SJCRH30 (cell line): ENCODE data around the gene FGF9. TPM values are rescaled to one million over a fixed set of nuclear protein-coding genes. Genes with fewer than 3 reads are reported as not detected.

Source experiments
- DNase-seq, 2 experiments: peaks; one replicate each; pipeline ENCODE4 v3.0.0-alpha.2; 2015 to 2020
- H3K27ac ChIP-seq: fragments of 250-450 bp; sonication (Bioruptor Pico); 2 replicates; pipeline ENCODE4 v1.5.1; 2020; ENCODE audit warnings: mild to moderate bottlenecking, moderate library complexity
- H3K27me3 ChIP-seq: fragments of 250-450 bp; sonication (Bioruptor Pico); 2 replicates; pipeline ENCODE4 v1.5.1; 2020; ENCODE audit warnings: mild to moderate bottlenecking, moderate library complexity
- H3K36me3 ChIP-seq: fragments of 250-450 bp; sonication (Bioruptor Pico); 2 replicates; pipeline ENCODE4 v1.5.1; 2020; ENCODE audit warnings: mild to moderate bottlenecking, moderate library complexity
- H3K4me1 ChIP-seq: fragments of 250-450 bp; sonication (Bioruptor Pico); 2 replicates; pipeline ENCODE4 v1.5.1; 2020; ENCODE audit warnings: mild to moderate bottlenecking, moderate library complexity
- H3K4me3 ChIP-seq: fragments of 250-450 bp; sonication (Bioruptor Pico); 2 replicates; pipeline ENCODE4 v1.5.1; 2020; ENCODE audit warnings: mild to moderate bottlenecking, moderate library complexity
- H3K9me3 ChIP-seq: fragments of 250-450 bp; sonication (Bioruptor Pico); replicated peaks from 2 replicates; pipeline ENCODE4 v1.5.1; 2020; ENCODE audit warnings: mild to moderate bottlenecking, moderate library complexity
- total RNA-seq: library from RNA; depleted of rRNA; stranded (reverse); fragments of >200 nt; shearing (Covaris generic); gene quantifications from 2 replicates; pipeline ENCODE4 v1.2.3, GENCODE V29; 2014

The FGF9 gene
- total RNA-seq, 1 experiment from 2014 or later: 0.04 TPM

- no peak overlapping the region for H3K4me3 ChIP-seq
- no peaks in the 10 kb centered on the region; the same call in 1 of the 2 replicates for H3K9me3 ChIP-seq
- no peaks in the 10 kb centered on the region for H3K36me3 ChIP-seq
- DNase-seq: no peak
- peaks cover 4% of the 10 kb centered on the region for H3K4me1 ChIP-seq
- no peak overlapping the region for H3K27ac ChIP-seq
- no peaks in the 10 kb centered on the region for H3K27me3 ChIP-seq
Measured at GRCh38 chr13:21685485-21686064, 14.7 kb downstream of the FGF9 start.

- 0 out of 2 replicates have a peak, but pooled peaks cover 4% of the 10 kb centered on the region for H3K27me3 ChIP-seq
- H3K4me1 ChIP-seq: peaks cover 4% of the 10 kb centered on the region
- H3K9me3 ChIP-seq: no peaks in the 10 kb centered on the region
- no peak for DNase-seq
- no peaks in the 10 kb centered on the region for H3K36me3 ChIP-seq
- no peak overlapping the region for H3K27ac ChIP-seq
- no peak overlapping the region for H3K4me3 ChIP-seq
Measured at GRCh38 chr13:21686751-21687391, 16.0 kb downstream of the FGF9 start.

DNA sequence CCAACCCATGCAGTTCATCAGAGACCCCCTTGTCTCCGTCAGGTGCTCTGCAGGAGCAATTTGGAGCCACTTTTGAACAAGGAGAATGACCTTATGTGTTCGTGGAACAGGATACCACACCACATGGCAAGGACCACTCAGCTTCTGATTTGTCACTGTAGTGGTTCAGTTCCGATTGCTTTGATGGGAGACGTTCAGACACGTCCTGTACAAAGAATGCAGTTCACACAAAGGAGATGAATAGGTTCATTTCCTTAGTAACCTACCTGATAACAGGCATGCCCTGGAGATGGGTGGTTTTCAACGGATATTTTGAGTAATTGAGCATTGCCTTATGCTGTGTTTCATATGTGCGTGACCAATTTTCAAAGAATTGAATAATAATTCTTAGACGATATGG lies 17.2 kb downstream of the FGF9 start:
- DNase-seq: no peak
- H3K27ac ChIP-seq: no peak overlapping the region
- no peaks in the 10 kb centered on the region for H3K9me3 ChIP-seq
- peaks cover 4% of the 10 kb centered on the region for H3K4me1 ChIP-seq
- no peaks in the 10 kb centered on the region for H3K36me3 ChIP-seq
- peaks cover 4% of the 10 kb centered on the region; the same call in 1 of the 2 replicates for H3K27me3 ChIP-seq
- H3K4me3 ChIP-seq: no peak overlapping the region

- Histone ChIP-seq H3K27ac (no peak overlapping the region), H3K4me3 (no peak overlapping the region), H3K36me3 (no peaks in the 10 kb centered on the region), H3K9me3 (no peaks in the 10 kb centered on the region), H3K27me3 (peaks cover 4% of the 10 kb centered on the region; the same call in 1 of the 2 replicates), H3K4me1 (no peaks in the 10 kb centered on the region)
- no peak for DNase-seq
Measured at GRCh38 chr13:21689097-21689496, 18.2 kb downstream of the FGF9 start.

GRCh38 chr13:21690955-21691354 lies 20.1 kb downstream of the FGF9 start:
- no peaks in the 10 kb centered on the region for H3K9me3 ChIP-seq
- no peaks in the 10 kb centered on the region for H3K36me3 ChIP-seq
- H3K4me1 ChIP-seq: no peaks in the 10 kb centered on the region
- H3K4me3 ChIP-seq: no peak overlapping the region
- DNase-seq: no peak
- H3K27me3 ChIP-seq: peaks cover 4% of the 10 kb centered on the region; the same call in 1 of the 2 replicates
- H3K27ac ChIP-seq: no peak overlapping the region

- no peaks in the 10 kb centered on the region for H3K4me1 ChIP-seq
- H3K36me3 ChIP-seq: no peaks in the 10 kb centered on the region
- H3K9me3 ChIP-seq: no peaks in the 10 kb centered on the region
- H3K27me3 ChIP-seq: peaks cover 4% of the 10 kb centered on the region; the same call in 1 of the 2 replicates
- H3K4me3 ChIP-seq: no peak overlapping the region
- H3K27ac ChIP-seq: no peak overlapping the region
- no peak for DNase-seq
Measured at GRCh38 chr13:21691500-21691899, 20.6 kb downstream of the FGF9 start.

DNA sequence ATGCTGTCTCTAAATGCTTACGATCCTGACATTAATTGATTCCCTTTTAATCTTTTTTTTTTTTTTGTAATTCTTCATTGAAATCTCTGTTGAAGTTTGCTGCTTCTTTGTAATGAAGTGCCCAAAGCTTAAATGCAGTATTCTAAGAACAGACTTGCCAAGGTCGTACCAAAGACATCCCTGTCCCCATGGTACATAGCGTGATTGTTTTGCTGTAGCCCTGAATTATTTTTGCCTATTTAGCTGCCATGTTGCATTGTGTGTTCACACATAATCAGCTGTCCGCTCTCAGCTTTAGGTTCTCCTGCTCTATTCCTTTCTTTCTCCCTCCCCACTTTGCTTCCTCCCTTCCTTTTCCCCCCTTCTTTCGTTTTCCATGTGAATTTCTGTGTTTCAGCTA lies 21.1 kb downstream of the FGF9 start:
- Histone ChIP-seq H3K4me1 (no peaks in the 10 kb centered on the region), H3K36me3 (no peaks in the 10 kb centered on the region), H3K4me3 (no peak overlapping the region), H3K9me3 (no peaks in the 10 kb centered on the region), H3K27me3 (peaks cover 4% of the 10 kb centered on the region; the same call in 1 of the 2 replicates), H3K27ac (no peak overlapping the region)
- DNase-seq: no peak

GRCh38 chr13:21694831-21695230 lies 24.0 kb downstream of the FGF9 start:
- Histone ChIP-seq H3K36me3 (no peaks in the 10 kb centered on the region), H3K4me3 (no peak overlapping the region), H3K27ac (no peak overlapping the region)

DNA sequence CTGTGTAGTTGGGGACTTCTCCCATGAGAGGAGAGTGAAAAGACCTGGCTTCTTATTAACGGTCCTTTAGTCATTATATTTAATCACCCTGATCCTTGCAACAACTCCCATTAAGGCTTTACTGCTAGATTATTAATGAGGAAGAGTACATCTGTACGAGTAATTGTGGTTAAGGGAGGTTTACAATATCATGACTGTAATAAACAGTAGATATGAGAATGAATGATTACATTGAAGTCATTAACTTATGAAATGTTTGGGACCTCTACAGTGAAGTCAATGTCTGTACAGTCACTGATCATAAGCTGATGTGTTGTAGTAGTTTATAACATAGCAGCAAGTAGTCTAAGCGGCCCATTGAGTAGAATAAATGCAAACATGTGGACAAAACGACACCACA lies 24.7 kb downstream of the FGF9 start:
- DNase-seq: no peak
- Histone ChIP-seq H3K9me3 (no peaks in the 10 kb centered on the region), H3K4me1 (no peaks in the 10 kb centered on the region), H3K27me3 (peaks cover 4% of the 10 kb centered on the region), H3K36me3 (no peaks in the 10 kb centered on the region), H3K4me3 (no peak overlapping the region), H3K27ac (no peak overlapping the region)

More at GRCh38 chr13:21694831-21695230, 24.0 kb downstream of the FGF9 start:
- Histone ChIP-seq H3K9me3 (no peaks in the 10 kb centered on the region), H3K4me1 (no peaks in the 10 kb centered on the region), H3K27me3 (peaks cover 4% of the 10 kb centered on the region; the same call in 1 of the 2 replicates)
- no peak for DNase-seq

DNA sequence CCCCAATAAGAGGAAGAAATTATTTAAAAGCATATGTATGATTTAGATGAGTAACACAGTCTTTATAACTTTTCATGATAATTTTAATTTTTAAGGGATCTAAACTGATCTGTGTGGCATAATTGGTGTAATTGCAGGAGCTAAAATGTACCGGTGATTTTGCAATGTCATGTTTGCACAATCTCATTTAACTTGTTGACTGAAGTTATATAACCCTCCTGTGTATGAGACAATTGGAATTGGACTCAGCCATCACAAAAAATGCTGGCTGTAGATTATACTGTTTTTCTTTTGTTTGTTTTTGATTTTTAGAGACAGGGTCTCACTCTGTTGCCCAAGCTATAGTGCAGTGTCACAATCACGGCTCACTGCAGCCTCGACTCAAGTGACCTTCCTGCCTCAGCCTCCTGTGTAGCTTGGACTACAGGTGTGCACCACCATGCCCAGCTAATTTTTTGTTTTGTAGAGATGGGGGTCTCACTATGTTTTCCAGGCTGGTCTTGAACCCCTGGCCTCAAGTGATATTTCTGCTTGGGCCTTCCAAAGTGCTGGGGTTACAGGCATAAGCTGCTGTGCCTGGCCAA lies 26.1 kb downstream of the FGF9 start:
- H3K4me1 ChIP-seq: no peaks in the 10 kb centered on the region
- H3K36me3 ChIP-seq: no peaks in the 10 kb centered on the region
- no peak for DNase-seq
- H3K4me3 ChIP-seq: no peak overlapping the region
- H3K9me3 ChIP-seq: no peaks in the 10 kb centered on the region
- no peaks in the 10 kb centered on the region; the same call in none of the 2 replicates for H3K27me3 ChIP-seq
- H3K27ac ChIP-seq: no peak overlapping the region

DNA sequence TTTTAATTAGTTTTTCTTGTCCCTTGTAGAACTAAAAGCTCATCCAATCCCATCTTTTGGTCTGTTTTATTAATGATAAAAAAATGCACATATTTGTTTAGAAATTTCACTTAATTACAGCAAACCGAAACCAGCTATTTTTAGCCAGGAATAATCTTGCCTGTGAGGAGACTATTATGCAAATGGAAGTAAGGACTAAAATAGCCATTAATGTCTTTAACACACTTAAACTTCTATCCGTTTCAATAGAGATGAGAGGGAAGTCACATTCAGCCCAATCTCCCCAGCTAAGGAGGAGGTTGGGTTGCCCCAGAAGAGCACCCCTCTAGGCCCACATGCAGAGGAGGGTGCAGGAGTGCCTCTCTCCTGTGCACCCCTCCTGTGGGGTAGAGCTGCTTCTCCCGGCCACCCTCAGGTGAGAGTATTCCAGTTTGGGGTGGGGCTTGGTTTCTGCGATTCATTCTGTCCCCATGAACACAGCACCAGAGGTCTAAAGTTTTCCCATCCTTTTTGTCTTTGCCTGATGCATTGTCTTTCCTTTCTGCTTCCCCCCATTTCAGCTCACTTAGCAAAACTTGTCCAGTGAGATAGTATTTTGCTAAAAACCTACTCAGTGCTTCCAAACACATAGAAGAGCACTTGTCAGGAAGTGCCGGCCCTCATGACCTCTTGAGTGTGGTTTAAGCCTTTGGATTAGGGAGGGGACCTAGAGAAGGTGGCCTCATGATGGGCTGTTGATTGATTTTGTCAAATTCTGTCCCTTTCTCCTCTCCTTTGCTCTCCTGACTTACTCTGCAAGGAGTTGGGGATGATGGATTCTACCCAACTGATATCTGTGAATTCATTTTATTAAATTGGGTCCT lies 28.2 kb downstream of the FGF9 start:
- Histone ChIP-seq H3K4me1 (no peaks in the 10 kb centered on the region), H3K9me3 (no peaks in the 10 kb centered on the region), H3K27ac (no peak overlapping the region), H3K4me3 (no peak overlapping the region), H3K36me3 (no peaks in the 10 kb centered on the region), H3K27me3 (no peaks in the 10 kb centered on the region; the same call in none of the 2 replicates)
- no peak for DNase-seq

GRCh38 chr13:21701460-21701859 lies 30.6 kb downstream of the FGF9 start:
- DNase-seq: no peak
- Histone ChIP-seq H3K27me3 (no peaks in the 10 kb centered on the region; the same call in none of the 2 replicates), H3K36me3 (no peaks in the 10 kb centered on the region), H3K4me1 (no peaks in the 10 kb centered on the region), H3K9me3 (no peaks in the 10 kb centered on the region), H3K27ac (no peak overlapping the region), H3K4me3 (no peak overlapping the region)

DNA sequence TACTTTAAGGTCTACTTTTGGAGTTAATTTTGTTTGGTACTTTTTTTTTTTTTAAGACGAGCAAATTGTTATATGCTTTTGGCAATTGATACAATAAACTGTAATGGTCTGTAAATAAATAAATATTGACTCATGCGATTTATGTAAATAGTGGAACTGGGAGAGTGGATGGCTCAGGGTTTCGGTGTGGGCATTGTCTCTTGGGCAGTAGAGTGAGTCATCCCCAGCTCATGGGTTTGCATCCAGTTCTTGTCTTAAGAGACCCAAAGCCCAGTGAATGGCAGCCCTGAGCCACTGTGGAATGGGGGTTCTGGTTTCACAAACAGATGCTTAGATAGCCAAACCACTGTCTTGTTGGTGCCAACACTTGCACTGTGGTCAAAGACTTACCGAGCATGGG lies 33.0 kb downstream of the FGF9 start:
- H3K27ac ChIP-seq: no peak overlapping the region
- DNase-seq: no peak
- H3K36me3 ChIP-seq: no peaks in the 10 kb centered on the region
- H3K4me1 ChIP-seq: no peaks in the 10 kb centered on the region
- no peak overlapping the region for H3K4me3 ChIP-seq
- H3K27me3 ChIP-seq: no peaks in the 10 kb centered on the region; the same call in none of the 2 replicates
- H3K9me3 ChIP-seq: no peaks in the 10 kb centered on the region

- H3K9me3 ChIP-seq: no peaks in the 10 kb centered on the region
- no peaks in the 10 kb centered on the region for H3K27me3 ChIP-seq
- no peak for DNase-seq
- no peak overlapping the region for H3K4me3 ChIP-seq
- H3K36me3 ChIP-seq: no peaks in the 10 kb centered on the region
- no peak overlapping the region for H3K27ac ChIP-seq
- no peaks in the 10 kb centered on the region for H3K4me1 ChIP-seq
Measured at GRCh38 chr13:21707586-21707985, 36.7 kb downstream of the FGF9 start.

DNA sequence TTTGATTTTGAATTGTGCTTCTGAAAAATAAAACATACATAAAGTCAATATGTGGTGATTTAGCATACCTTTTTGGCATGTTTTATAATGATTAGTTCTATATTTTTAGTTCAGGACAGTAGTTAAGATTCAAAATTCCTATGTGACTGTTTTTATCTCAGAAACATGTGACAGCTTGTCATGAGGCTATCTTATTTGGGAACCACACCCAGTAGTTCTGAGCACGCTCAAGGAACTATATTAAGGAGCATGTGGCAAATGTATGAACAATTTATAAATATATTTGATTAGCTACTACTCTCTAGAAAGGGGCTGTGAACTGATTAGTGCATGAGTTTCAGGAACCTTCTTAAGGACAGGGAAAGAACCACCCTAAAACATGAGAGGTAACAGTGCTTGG lies 38.8 kb downstream of the FGF9 start:
- H3K4me1 ChIP-seq: no peaks in the 10 kb centered on the region
- no peak for DNase-seq
- H3K4me3 ChIP-seq: no peak overlapping the region
- no peaks in the 10 kb centered on the region for H3K36me3 ChIP-seq
- H3K27ac ChIP-seq: no peak overlapping the region
- no peaks in the 10 kb centered on the region for H3K27me3 ChIP-seq
- H3K9me3 ChIP-seq: no peaks in the 10 kb centered on the region
